ENCODE measurements around the gene KLHL29. TPM values are rescaled to one million over a fixed set of nuclear protein-coding genes. Genes with fewer than 3 reads are reported as not detected.

The KLHL29 gene
- total RNA-seq, 5 donors from 2014 or later (not counting 1 experiment from before 2014, with no cell fraction given), result 1.8 to 6.6 (median 2.5) TPM

DNA sequence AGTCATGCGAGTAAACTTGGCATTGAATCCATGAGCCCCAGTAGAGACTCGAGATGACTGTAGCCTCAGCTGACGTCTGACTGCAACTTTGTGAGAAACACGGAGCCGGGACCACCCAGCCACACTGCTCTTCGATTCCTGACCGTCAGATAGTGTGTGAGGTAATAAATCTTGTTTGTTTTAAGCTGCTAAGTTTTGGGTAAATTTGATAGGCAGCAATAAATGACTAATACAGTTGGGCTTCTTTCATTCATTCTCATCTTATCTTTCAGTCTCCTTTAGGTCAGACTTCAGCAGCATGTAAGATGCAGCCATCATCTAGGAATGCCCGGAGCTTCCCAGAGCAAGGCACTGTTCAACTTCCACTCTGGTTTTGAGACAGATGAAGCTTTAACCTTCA, 8.0 kb upstream of the KLHL29 start:
- DNase-seq, result no peak
- no peak for ATAC-seq (replicated peaks in 1 of 4)
- Histone ChIP-seq H3K4me1 (ENCODE audit: control insufficient read depth in 1 of 2, extremely low read depth in 1 of 2, insufficient read depth in 2 of 2, low read length in 2 of 2) (peaks cover 5 to 10% of the 10 kb centered on the region in 2 experiments), H3K4me3 (ENCODE audit: control insufficient read depth in 1 of 2, extremely low read depth in 1 of 2, low read length in 1 of 2) (no peak overlapping the region), H3K36me3 (ENCODE audit: control insufficient read depth in 2 of 2, extremely low read depth in 1 of 2, insufficient read depth in 1 of 2, low read length in 1 of 2) (no peaks in the 10 kb centered on the region), H3K9me3 (no peaks in the 10 kb centered on the region), H3K27ac (ENCODE audit: low read length) (no peak overlapping the region), H3K27me3 (replicated peaks in 1 of 2; ENCODE audit: control insufficient read depth in 2 of 2, extremely low read depth in 1 of 2, insufficient read depth in 2 of 2, low read length in 1 of 2) (peaks cover 0 to 3% of the 10 kb centered on the region in 2 experiments)
- peaks cover 3 to 9% of the 10 kb centered on the region in 2 donors for H3K27me3 Mint-ChIP-seq
- H3K9me3 Mint-ChIP-seq, result no peaks in the 10 kb centered on the region
- ChIA-PET POLR2A (no interaction called here), CTCF (no interaction called here)
- 83% methylated on average over 8 of the region's 8 CpGs for WGBS (ENCODE audit: insufficient coverage)
- no peaks in the 10 kb centered on the region for H3K36me3 Mint-ChIP-seq
- no peak overlapping the region for H3K27ac Mint-ChIP-seq
- H3K4me1 Mint-ChIP-seq, result peaks cover 15 to 19% (median 18%) of the 10 kb centered on the region in 3 donors
- H3K4me3 Mint-ChIP-seq, result no peak overlapping the region

DNA sequence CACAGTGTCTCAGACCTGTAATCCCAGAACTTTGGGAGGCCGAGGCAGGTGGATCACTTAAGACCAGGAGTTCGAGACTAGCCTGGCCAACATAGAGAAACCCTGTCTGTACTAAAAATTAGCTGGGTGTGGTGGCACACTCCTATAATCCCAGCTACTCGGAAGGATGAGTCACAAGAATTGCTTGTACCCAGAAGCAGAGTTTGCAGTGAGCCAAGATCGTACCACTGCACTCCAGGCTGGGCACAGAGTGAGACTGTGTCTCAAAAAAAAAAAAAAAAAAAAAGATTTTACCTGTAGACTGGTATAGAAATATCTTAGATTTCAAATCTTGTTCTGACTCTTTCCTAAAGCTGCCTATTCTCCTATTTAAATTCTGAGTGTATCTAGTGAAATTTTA, 7.2 kb upstream of the KLHL29 start:
- peaks cover 9% of the 10 kb centered on the region in 2 donors for H3K27me3 Mint-ChIP-seq
- 100% methylated on average over 3 of the region's 4 CpGs for WGBS (ENCODE audit: insufficient coverage)
- Histone ChIP-seq H3K4me1 (ENCODE audit: control insufficient read depth in 1 of 2, extremely low read depth in 1 of 2, insufficient read depth in 2 of 2, low read length in 2 of 2) (peaks cover 5 to 10% of the 10 kb centered on the region in 2 experiments), H3K4me3 (ENCODE audit: control insufficient read depth in 1 of 2, extremely low read depth in 1 of 2, low read length in 1 of 2) (no peak overlapping the region), H3K27me3 (replicated peaks in 1 of 2; ENCODE audit: control insufficient read depth in 2 of 2, extremely low read depth in 1 of 2, insufficient read depth in 2 of 2, low read length in 1 of 2) (peaks cover 0 to 8% of the 10 kb centered on the region in 2 experiments), H3K9me3 (no peaks in the 10 kb centered on the region), H3K27ac (ENCODE audit: low read length) (no peak overlapping the region), H3K36me3 (ENCODE audit: control insufficient read depth in 2 of 2, extremely low read depth in 1 of 2, insufficient read depth in 1 of 2, low read length in 1 of 2) (no peaks in the 10 kb centered on the region)
- no peaks in the 10 kb centered on the region for H3K36me3 Mint-ChIP-seq
- H3K4me1 Mint-ChIP-seq, result peaks cover 15 to 19% (median 18%) of the 10 kb centered on the region in 3 donors
- CTCF ChIA-PET, result no interaction called here
- H3K4me3 Mint-ChIP-seq, result no peak overlapping the region
- no peak for ATAC-seq (replicated peaks in 1 of 4)
- H3K9me3 Mint-ChIP-seq, result no peaks in the 10 kb centered on the region
- no peak for DNase-seq
- POLR2A ChIA-PET, result interaction anchor here in 1 of 2 donors (0.6 kb wide), 1 partner anchor 218 kb away, joined by 4 read pairs; no protein-coding TSS in a partner anchor
- H3K27ac Mint-ChIP-seq, result no peak overlapping the region

DNA sequence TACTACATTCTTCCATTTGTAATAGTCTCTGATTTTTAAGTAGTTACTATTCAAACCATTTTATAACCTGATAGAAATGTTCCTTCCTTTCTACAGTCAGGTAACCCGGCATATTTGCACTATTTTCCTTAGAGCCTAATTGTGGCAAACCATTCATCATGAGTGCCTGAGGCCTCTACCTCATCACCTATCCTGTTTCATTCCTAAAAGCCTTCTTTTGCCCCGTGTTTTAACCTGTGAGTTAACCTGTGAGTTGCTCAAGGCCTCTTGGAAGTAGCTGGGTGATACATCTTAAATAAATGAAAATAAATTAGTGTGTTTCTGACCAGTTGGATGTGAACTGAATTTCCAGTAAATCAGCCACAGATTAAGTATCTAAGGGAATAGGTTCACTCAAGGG, 6.5 kb upstream of the KLHL29 start:
- CTCF ChIA-PET, result no interaction called here
- Mint-ChIP-seq H3K9me3 (no peaks in the 10 kb centered on the region), H3K4me3 (no peak overlapping the region), H3K36me3 (no peaks in the 10 kb centered on the region), H3K27me3 (peaks cover 9 to 12% of the 10 kb centered on the region in 2 donors), H3K4me1 (peaks cover 15 to 19% (median 18%) of the 10 kb centered on the region in 3 donors), H3K27ac (no peak overlapping the region)
- Histone ChIP-seq H3K4me3 (ENCODE audit: control insufficient read depth in 1 of 2, extremely low read depth in 1 of 2, low read length in 1 of 2) (no peak overlapping the region), H3K27me3 (replicated peaks in 1 of 2; ENCODE audit: control insufficient read depth in 2 of 2, extremely low read depth in 1 of 2, insufficient read depth in 2 of 2, low read length in 1 of 2) (peaks cover 0 to 11% of the 10 kb centered on the region in 2 experiments), H3K9me3 (no peaks in the 10 kb centered on the region), H3K36me3 (ENCODE audit: control insufficient read depth in 2 of 2, extremely low read depth in 1 of 2, insufficient read depth in 1 of 2, low read length in 1 of 2) (no peaks in the 10 kb centered on the region), H3K27ac (ENCODE audit: low read length) (no peak overlapping the region), H3K4me1 (ENCODE audit: control insufficient read depth in 1 of 2, extremely low read depth in 1 of 2, insufficient read depth in 2 of 2, low read length in 2 of 2) (peaks cover 5 to 10% of the 10 kb centered on the region in 2 experiments)
- WGBS (ENCODE audit: insufficient coverage), result 75% methylated on average over 1 of the region's 2 CpGs
- DNase-seq, result no peak
- POLR2A ChIA-PET, result interaction anchor here (0.5 to 0.6 kb wide), 2 partner anchors 12 to 217 kb away, joined by 3 to 4 read pairs; no protein-coding TSS in a partner anchor
- ATAC-seq (replicated peaks in 1 of 4), result no peak

DNA sequence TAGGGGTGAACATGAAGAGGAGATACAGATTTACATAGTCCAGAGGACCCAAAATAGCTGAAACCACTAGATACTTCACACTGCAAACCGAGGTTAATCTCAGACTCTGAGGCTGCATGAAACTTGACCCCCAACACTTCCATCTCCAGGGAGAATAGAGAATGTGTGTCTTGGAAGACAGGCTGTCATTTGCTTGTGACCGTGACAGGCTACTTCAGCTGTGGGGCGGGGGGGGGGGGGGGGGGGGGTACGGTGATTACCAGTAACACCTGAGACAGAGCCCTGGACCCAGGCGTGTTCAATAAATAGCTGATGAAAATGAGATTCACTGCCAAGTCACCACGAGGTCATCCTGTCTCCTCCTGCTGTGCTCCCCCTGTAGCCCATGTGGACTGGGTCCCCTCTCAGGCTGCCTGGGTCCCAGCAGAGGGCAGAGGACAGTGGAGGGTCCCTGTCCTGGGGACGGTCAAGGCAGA, 5.7 kb upstream of the KLHL29 start:
- Mint-ChIP-seq H3K9me3 (no peaks in the 10 kb centered on the region), H3K4me3 (no peak overlapping the region), H3K36me3 (no peaks in the 10 kb centered on the region), H3K27ac (no peak overlapping the region), H3K27me3 (peaks cover 9 to 16% of the 10 kb centered on the region in 2 donors), H3K4me1 (peaks cover 19 to 22% (median 20%) of the 10 kb centered on the region in 3 donors)
- DNase-seq (no peak), ATAC-seq (replicated peaks in 1 of 4) (no peak)
- H3K4me3 ChIP-seq (ENCODE audit: control insufficient read depth in 1 of 2, extremely low read depth in 1 of 2, low read length in 1 of 2), result no peak overlapping the region
- H3K4me1 ChIP-seq (ENCODE audit: control insufficient read depth in 1 of 2, extremely low read depth in 1 of 2, insufficient read depth in 2 of 2, low read length in 2 of 2), result peaks cover 5 to 10% of the 10 kb centered on the region in 2 experiments
- H3K27me3 ChIP-seq (replicated peaks in 1 of 2; ENCODE audit: control insufficient read depth in 2 of 2, extremely low read depth in 1 of 2, insufficient read depth in 2 of 2, low read length in 1 of 2), result peaks cover 0 to 18% of the 10 kb centered on the region in 2 experiments
- ChIA-PET CTCF (interaction anchor here in 1 of 2 donors (0.7 kb wide), 1 partner anchor 36 kb away, joined by 8 read pairs; no protein-coding TSS in a partner anchor), POLR2A (interaction anchor here (0.5 kb wide), 2 partner anchors 13 to 154 kb away, joined by 3 read pairs; no protein-coding TSS in a partner anchor)
- H3K9me3 ChIP-seq, result no peaks in the 10 kb centered on the region
- H3K36me3 ChIP-seq (ENCODE audit: control insufficient read depth in 2 of 2, extremely low read depth in 1 of 2, insufficient read depth in 1 of 2, low read length in 1 of 2), result no peaks in the 10 kb centered on the region
- H3K27ac ChIP-seq (ENCODE audit: low read length), result no peak overlapping the region
- 98% methylated on average over 4 of the region's 7 CpGs for WGBS (ENCODE audit: insufficient coverage)

DNA sequence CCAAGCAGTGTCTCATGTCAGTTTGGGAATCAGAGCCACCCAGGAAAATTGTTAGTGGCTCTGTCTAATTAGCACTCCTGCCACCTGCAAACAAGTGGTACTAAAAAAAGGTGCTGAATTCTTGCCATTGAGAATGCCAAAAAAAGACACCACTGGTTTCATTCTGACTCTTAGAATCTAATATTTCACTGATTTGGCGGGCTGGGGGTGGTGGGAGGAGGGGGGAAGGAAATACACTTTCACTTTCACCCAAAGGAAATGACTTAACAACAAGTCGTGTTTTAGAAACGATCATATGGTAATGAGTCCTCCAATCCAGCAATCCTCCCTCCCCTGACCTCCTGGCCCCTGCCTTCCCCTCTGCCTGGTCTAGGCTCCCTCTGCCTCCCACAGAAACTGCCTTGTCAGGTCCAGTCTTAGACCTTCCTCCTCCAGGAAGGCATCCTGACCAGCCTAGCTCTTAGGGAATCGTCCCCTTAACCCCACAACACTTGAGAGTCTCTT, 4.4 kb upstream of the KLHL29 start:
- H3K27me3 ChIP-seq (replicated peaks in 1 of 2; ENCODE audit: control insufficient read depth in 2 of 2, extremely low read depth in 1 of 2, insufficient read depth in 2 of 2, low read length in 1 of 2), result peaks cover 2 to 22% of the 10 kb centered on the region in 2 experiments
- H3K36me3 ChIP-seq (ENCODE audit: control insufficient read depth in 2 of 2, extremely low read depth in 1 of 2, insufficient read depth in 1 of 2, low read length in 1 of 2), result no peaks in the 10 kb centered on the region
- ATAC-seq (replicated peaks in 1 of 4) (peak; percentile 37 to 70 (median 46)), DNase-seq (peak in 20 of 35 experiments; percentile 7 to 52 (median 22))
- peak overlapping the region; percentile 89 to 97 for H3K27ac Mint-ChIP-seq
- peak overlapping the region; percentile 52 for H3K27ac ChIP-seq (ENCODE audit: low read length)
- no CpG with 5 or more reads among the region's 4 CpGs for WGBS (ENCODE audit: insufficient coverage)
- no peaks in the 10 kb centered on the region for H3K9me3 ChIP-seq
- peaks cover 22 to 26% (median 23%) of the 10 kb centered on the region in 3 donors for H3K4me1 Mint-ChIP-seq
- peaks cover 5 to 16% of the 10 kb centered on the region in 2 experiments for H3K4me1 ChIP-seq (ENCODE audit: control insufficient read depth in 1 of 2, extremely low read depth in 1 of 2, insufficient read depth in 2 of 2, low read length in 2 of 2)
- no peaks in the 10 kb centered on the region for H3K9me3 Mint-ChIP-seq
- H3K27me3 Mint-ChIP-seq, result peaks cover 9 to 20% of the 10 kb centered on the region in 2 donors
- no peaks in the 10 kb centered on the region for H3K36me3 Mint-ChIP-seq
- ChIA-PET POLR2A (interaction anchor here in 1 of 2 donors (0.6 kb wide), 1 partner anchor 191 kb away, joined by 9 read pairs; no protein-coding TSS in a partner anchor), CTCF (interaction anchor here in 1 of 2 donors (0.6 kb wide), 1 partner anchor 33 kb away, joined by 3 read pairs; no protein-coding TSS in a partner anchor)
- H3K4me3 ChIP-seq (ENCODE audit: control insufficient read depth in 1 of 2, extremely low read depth in 1 of 2, low read length in 1 of 2), result peak overlapping the region; percentile 7 to 11
- peak overlapping the region; percentile 70 to 79 (median 75) for H3K4me3 Mint-ChIP-seq

DNA sequence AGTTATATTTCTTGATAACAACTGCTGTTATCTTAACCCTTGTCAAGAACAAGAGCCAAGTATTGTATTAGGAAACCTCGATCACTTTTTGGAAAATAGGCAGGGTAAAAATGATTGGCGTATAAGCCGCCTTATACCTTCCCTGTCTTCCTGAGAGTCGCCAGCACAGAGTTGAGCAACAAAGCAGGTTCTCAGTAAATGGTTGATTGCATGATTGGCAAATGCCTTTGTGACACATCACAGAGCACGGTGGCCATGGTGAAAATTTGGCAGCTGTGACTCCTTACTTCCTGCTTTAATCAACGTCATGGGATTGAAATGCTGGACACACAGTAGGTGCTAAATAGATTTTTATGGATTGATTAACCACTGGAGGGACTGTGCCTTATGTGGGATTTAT, 3.9 kb upstream of the KLHL29 start:
- peak overlapping the region; percentile 70 to 79 (median 75) for H3K4me3 Mint-ChIP-seq

More for the DNA sequence above, 3.9 kb upstream of the KLHL29 start:
- Mint-ChIP-seq H3K36me3 (no peaks in the 10 kb centered on the region), H3K4me1 (peaks cover 22 to 27% (median 23%) of the 10 kb centered on the region in 3 donors), H3K27me3 (peaks cover 7 to 17% of the 10 kb centered on the region in 2 donors), H3K9me3 (no peaks in the 10 kb centered on the region), H3K27ac (peak overlapping the region; percentile 89 to 97)
- H3K27me3 ChIP-seq (replicated peaks in 1 of 2; ENCODE audit: control insufficient read depth in 2 of 2, extremely low read depth in 1 of 2, insufficient read depth in 2 of 2, low read length in 1 of 2), result peaks cover 2 to 26% of the 10 kb centered on the region in 2 experiments
- WGBS (ENCODE audit: insufficient coverage), result 60% methylated on average over 4 of the region's 6 CpGs
- ChIA-PET CTCF (no interaction called here), POLR2A (no interaction called here)
- peak in 1 of 4 experiments; percentile 35 for ATAC-seq (replicated peaks in 1 of 4)
- H3K4me1 ChIP-seq (ENCODE audit: control insufficient read depth in 1 of 2, extremely low read depth in 1 of 2, insufficient read depth in 2 of 2, low read length in 2 of 2), result peaks cover 5 to 19% of the 10 kb centered on the region in 2 experiments
- H3K4me3 ChIP-seq (ENCODE audit: control insufficient read depth in 1 of 2, extremely low read depth in 1 of 2, low read length in 1 of 2), result peak overlapping the region; percentile 7 to 11
- H3K27ac ChIP-seq (ENCODE audit: low read length), result peak overlapping the region; percentile 52
- no peaks in the 10 kb centered on the region for H3K9me3 ChIP-seq
- DNase-seq, result peak in 8 of 35 experiments; percentile 8 to 44 (median 26)
- no peaks in the 10 kb centered on the region for H3K36me3 ChIP-seq (ENCODE audit: control insufficient read depth in 2 of 2, extremely low read depth in 1 of 2, insufficient read depth in 1 of 2, low read length in 1 of 2)
